OCI-LY3 (cell line): ENCODE measurements around the gene NHLRC2.

Experiments used
- CTCF ChIP-seq: fragments of 200-600, 300-600 bp; sonication (generic); IDR thresholded peaks from 2 replicates; pipeline ENCODE4 v1.5.1; 2014; ENCODE audit warnings: antibody characterized with exemption, low read length, low read depth
- EZH2phosphoT487 ChIP-seq: fragments of 200-600 bp; shearing (Covaris generic); IDR thresholded peaks from 2 replicates; pipeline ENCODE4 v1.6.1; 2018; ENCODE audit warnings: antibody characterized with exemption, mixed run types, low read depth

- no peak for TF ChIP-seq CTCF
- no peak for TF ChIP-seq EZH2phosphoT487
Measured at GRCh38 chr10:113958631-113959382, 104.3 kb downstream of the NHLRC2 start.
